Measurements from ENCODE around the gene IL22RA1. TPM values are rescaled to one million over a fixed set of nuclear protein-coding genes. Genes with fewer than 3 reads are reported as not detected.

The IL22RA1 gene
- total RNA-seq, 1 donor from 2014 or later, result not detected

- DNase-seq (ENCODE audit: low spot score), result no peak
- ATAC-seq, result no peak
Observed at GRCh38 chr1:24089743-24090555, 53.0 kb downstream of the IL22RA1 start.

GRCh38 chr1:24089027-24089742, 53.8 kb downstream of the IL22RA1 start:
- no peak for DNase-seq (ENCODE audit: low spot score)
- ATAC-seq, result no peak
- intact Hi-C loops (cut with DNase I), result no loop called here

More at GRCh38 chr1:24089743-24090555, 53.0 kb downstream of the IL22RA1 start:
- intact Hi-C loops (cut with DNase I), result no loop called here

- no peak for DNase-seq (ENCODE audit: low spot score)
- no peak for ATAC-seq
- intact Hi-C loops (cut with DNase I), result no loop called here
Observed at GRCh38 chr1:24086466-24086865, 56.5 kb downstream of the IL22RA1 start.

GRCh38 chr1:24085546-24085945, 57.4 kb downstream of the IL22RA1 start:
- intact Hi-C loops (cut with DNase I), result no loop called here
- DNase-seq (ENCODE audit: low spot score) (no peak), ATAC-seq (no peak)

GRCh38 chr1:24085007-24085406, 57.9 kb downstream of the IL22RA1 start:
- DNase-seq (ENCODE audit: low spot score), result no peak
- ATAC-seq, result no peak
- intact Hi-C loops (cut with DNase I), result no loop called here

- no peak for ATAC-seq
- intact Hi-C loops (cut with DNase I), result no loop called here
Observed at GRCh38 chr1:24084050-24084449, 58.9 kb downstream of the IL22RA1 start.

GRCh38 chr1:24082372-24082771, 60.6 kb downstream of the IL22RA1 start:
- ATAC-seq, result no peak
- DNase-seq (ENCODE audit: low spot score), result no peak
- intact Hi-C loops (cut with DNase I), result no loop called here

More at GRCh38 chr1:24084050-24084449, 58.9 kb downstream of the IL22RA1 start:
- no peak for DNase-seq (ENCODE audit: low spot score)

GRCh38 chr1:24081190-24081589, 61.8 kb downstream of the IL22RA1 start:
- no peak for DNase-seq (ENCODE audit: low spot score)
- no peak for ATAC-seq
- intact Hi-C loops (cut with DNase I), result no loop called here

- DNase-seq (ENCODE audit: low spot score) (no peak), ATAC-seq (no peak)
- intact Hi-C loops (cut with DNase I), result no loop called here
Observed at GRCh38 chr1:24080131-24080530, 62.8 kb downstream of the IL22RA1 start.

- DNase-seq (ENCODE audit: low spot score), result no peak
- no peak for ATAC-seq
- intact Hi-C loops (cut with DNase I), result no loop called here
Observed at GRCh38 chr1:24077278-24077978, 65.5 kb downstream of the IL22RA1 start.

GRCh38 chr1:24075946-24076345, 67.0 kb downstream of the IL22RA1 start:
- intact Hi-C loops (cut with DNase I), result no loop called here
- no peak for ATAC-seq
- no peak for DNase-seq (ENCODE audit: low spot score)

GRCh38 chr1:24075590-24075854, 67.4 kb downstream of the IL22RA1 start:
- intact Hi-C loops (cut with DNase I), result no loop called here
- ATAC-seq (no peak), DNase-seq (ENCODE audit: low spot score) (no peak)

GRCh38 chr1:24074817-24075589, 67.9 kb downstream of the IL22RA1 start:
- ATAC-seq (no peak), DNase-seq (ENCODE audit: low spot score) (no peak)
- intact Hi-C loops (cut with DNase I), result no loop called here

- intact Hi-C loops (cut with DNase I), result no loop called here
- ATAC-seq (no peak), DNase-seq (ENCODE audit: low spot score) (no peak)
Observed at GRCh38 chr1:24074196-24074595, 68.7 kb downstream of the IL22RA1 start.

GRCh38 chr1:24071941-24072340, 71.0 kb downstream of the IL22RA1 start:
- DNase-seq (ENCODE audit: low spot score) (no peak), ATAC-seq (no peak)
- intact Hi-C loops (cut with DNase I), result no loop called here

GRCh38 chr1:24070821-24071393, 72.0 kb downstream of the IL22RA1 start:
- peak; percentile 84 for ATAC-seq
- intact Hi-C loops (cut with DNase I), result no loop called here
- DNase-seq (ENCODE audit: low spot score), result peak; percentile 80

GRCh38 chr1:24069817-24070216, 73.1 kb downstream of the IL22RA1 start:
- intact Hi-C loops (cut with DNase I), result no loop called here
- ATAC-seq (no peak), DNase-seq (ENCODE audit: low spot score) (no peak)

All from sciatic nerve (tissue), 2 donors.